Kidney (tissue), 14 donors: ENCODE results near the gene TMEM94. TPM values are rescaled to one million over a fixed set of nuclear protein-coding genes. Genes with fewer than 3 reads are reported as not detected.

ENCODE experiments used
- DNase-seq, 5 donors: peaks; one replicate each; pipeline ENCODE4 v3.0.0-alpha.2; 2013 to 2020
- FAIRE-seq: peaks from 2 replicates; lab custom pipeline; 2012; peaks lifted over from hg19 to GRCh38; lab: Jason Lieb, UNC
- H3K27ac ChIP-seq, 2 donors: one replicate each; pipeline ENCODE4 v1.7.0; 2013; ENCODE audit warnings: low read depth in 2 of 2, low read length in 2 of 2, inconsistent platforms in 1 of 2
- H3K27me3 ChIP-seq: one replicate; pipeline ENCODE4 v1.7.1; 2013; ENCODE audit warnings: low read length, inconsistent platforms; ENCODE audit not compliant: control insufficient read depth, insufficient read depth
- H3K36me3 ChIP-seq, 3 donors: one replicate each; pipeline versions ENCODE4 v1.7.0 to v1.7.1; 2013; ENCODE audit warnings: low read length in 3 of 3, control low read depth in 1 of 3, inconsistent platforms in 1 of 3; ENCODE audit not compliant: insufficient read depth in 3 of 3, control insufficient read depth in 2 of 3
- H3K4me1 ChIP-seq, 3 donors: one replicate each; pipeline versions ENCODE4 v1.7.0 to v1.7.1; 2013; ENCODE audit warnings: low read length in 3 of 3, inconsistent platforms in 1 of 3, low read depth in 1 of 3; ENCODE audit not compliant: control insufficient read depth in 2 of 3, insufficient read depth in 2 of 3
- H3K4me3 ChIP-seq, 3 donors: one replicate each; pipeline versions ENCODE4 v1.7.0 to v1.8.1; 2013; ENCODE audit warnings: low read length in 3 of 3, control low read depth in 1 of 3, inconsistent platforms in 1 of 3
- H3K9ac ChIP-seq, 3 donors: one replicate each; pipeline versions ENCODE4 v1.7.0 to v1.7.1; 2013; ENCODE audit warnings: low read length in 3 of 3, control low read depth in 1 of 3, inconsistent platforms in 1 of 3
- H3K9me3 ChIP-seq, 3 donors: one replicate each; pipeline versions ENCODE4 v1.7.0 to v1.7.1; 2013; ENCODE audit warnings: low read length in 3 of 3, control low read depth in 1 of 3, inconsistent platforms in 1 of 3; ENCODE audit not compliant: control insufficient read depth in 2 of 3, insufficient read depth in 1 of 3
- CTCF ChIP-seq: IDR thresholded peaks from 3 replicates; pipeline ENCODE4 v1.5.1; 2012; ENCODE audit warnings: mild to moderate bottlenecking, moderate library complexity, borderline replicate concordance; ENCODE audit not compliant: insufficient read depth; ENCODE audit errors: extremely low read depth
- intact Hi-C: fragments of 100-400 bp; cut with DNase I; formaldehyde crosslinking; loops from one replicate; pipeline ENCODE4 v1.11.1; 2022
- polyA plus RNA-seq: library from polyadenylated mRNA; stranded (reverse); fragments of 350-450 nt; fragmentation: Illumina TruSeq; extraction: RNeasy Lipid Tissue Mini Kit (QIAGEN cat#74804); gene quantifications from one replicate; pipeline ENCODE4 v1.2.3, GENCODE V29; 2014; ENCODE audit warnings: low read depth, low replicate concordance; ENCODE audit not compliant: insufficient read depth
- total RNA-seq: library from RNA; stranded (reverse); fragmentation: NEBNext Ultra II Directional; extraction: Animal tissue kit (Norgen Biotek cat#: 25700); gene quantifications from one replicate; pipeline ENCODE4 v1.2.1, GENCODE V29; 2021
- donor health status: control.
- donor health status: control.
- donor health status: control.
- donor health status: control.
- donor health status: control.
- donor health status: DM: yes; HTN: yes; CAD: no.
- donor health status: Normal renal cell carcinoma (clear cell type).

The TMEM94 gene
- total and polyA plus RNA-seq, 2 donors from 2014 or later = 49.6 to 82.6 TPM

GRCh38 chr17:75530837-75531720, 74.6 kb downstream of the TMEM94 start:
- Histone ChIP-seq H3K27me3 (no peaks in the 10 kb centered on the region), H3K9ac (no peak overlapping the region), H3K4me3 (no peak overlapping the region), H3K4me1 (peaks cover 0 to 18% (median 0%) of the 10 kb centered on the region in 3 donors), H3K27ac (no peak overlapping the region), H3K36me3 (no peaks in the 10 kb centered on the region), H3K9me3 (no peaks in the 10 kb centered on the region)
- TF ChIP-seq CTCF = no peak
- FAIRE-seq (no peak), DNase-seq (no peak)
- intact Hi-C loops = no loop called here

- H3K27ac ChIP-seq = no peak overlapping the region
These were observed 75.3 kb downstream of the TMEM94 start for GRCh38 chr17:75531721-75532072.

GRCh38 chr17:75535119-75535537, 78.7 kb downstream of the TMEM94 start:
- DNase-seq (no peak), FAIRE-seq (no peak)
- Histone ChIP-seq H3K36me3 (no peaks in the 10 kb centered on the region), H3K4me1 (peaks cover 0 to 30% (median 14%) of the 10 kb centered on the region in 3 donors), H3K9me3 (no peaks in the 10 kb centered on the region), H3K9ac (no peak overlapping the region), H3K27ac (no peak overlapping the region), H3K4me3 (no peak overlapping the region), H3K27me3 (no peaks in the 10 kb centered on the region)
- intact Hi-C loops = no loop called here
- TF ChIP-seq CTCF = no peak

More at GRCh38 chr17:75531721-75532072, 75.3 kb downstream of the TMEM94 start:
- Histone ChIP-seq H3K36me3 (no peaks in the 10 kb centered on the region), H3K4me1 (peaks cover 0 to 18% (median 0%) of the 10 kb centered on the region in 3 donors), H3K4me3 (no peak overlapping the region), H3K27me3 (no peaks in the 10 kb centered on the region), H3K9me3 (no peaks in the 10 kb centered on the region), H3K9ac (no peak overlapping the region)
- intact Hi-C loops = no loop called here
- FAIRE-seq (no peak), DNase-seq (no peak)
- no peak for TF ChIP-seq CTCF
